ENCODE results near the gene RCAN1. TPM values are rescaled to one million over a fixed set of nuclear protein-coding genes. Genes with fewer than 3 reads are reported as not detected.

RCAN1 gene
- total and polyA plus RNA-seq, 2 of the 8 experiments (the other 6 are each of a cell fraction or from before 2014, with no cell fraction given), result 1.7 to 6.4 TPM

GRCh38 chr21:34580181-34580700, 34.7 kb downstream of the RCAN1 start (continued):
- TF ChIP-seq CHD7 (IDR thresholded peaks at IDR 0.05; ENCODE audit: insufficient replicate concordance, low read length), result no peak
- no peak for TF ChIP-seq CTCF (IDR thresholded peaks at IDR 0.05; ENCODE audit: control extremely low read depth in 1 of 3, insufficient read depth in 1 of 3, low read depth in 1 of 3, low read length in 3 of 3)
- no peak for TF ChIP-seq RXRA (IDR thresholded peaks at IDR 0.05; ENCODE audit: insufficient read depth, low read depth, low read length)
- no peak for TF ChIP-seq FOSL1 (IDR thresholded peaks at IDR 0.05; ENCODE audit: insufficient read depth, low read depth, low read length)
- TF ChIP-seq GABPA (IDR thresholded peaks at IDR 0.05; ENCODE audit: borderline replicate concordance, insufficient read depth, low read length), result no peak
- TF ChIP-seq RBBP5 (IDR thresholded peaks at IDR 0.05; ENCODE audit: borderline replicate concordance, low read depth, low read length), result no peak
- no peak for TF ChIP-seq RAD21 (IDR thresholded peaks at IDR 0.05 in 1 of 2, conservative IDR thresholded peaks at IDR 0.05 in 1 of 2; ENCODE audit: low read depth in 2 of 2, low read length in 2 of 2)
